Body of pancreas (tissue), 4 donors: ENCODE results near the gene ME3.

Source experiments
- POLR2A ChIP-seq, 3 donors: fragments of 450-650 bp; IDR thresholded peaks; one replicate each; pipeline ENCODE4 v1.6.1; 2016; ENCODE audit warnings: antibody characterized with exemption in 3 of 3, mild to moderate bottlenecking in 2 of 3
- TF ChIP-seq, protein P1 (sequence below), 7 experiments: fragments of 450-650 bp in 4 of 7; fragments of 200-600 bp in 3 of 7; sonication (generic) in 3 of 7; IDR thresholded peaks; one replicate each; pipeline ENCODE4 v1.5.1; 2016 to 2019; ENCODE audit warnings: antibody characterized with exemption in 7 of 7

DNA sequence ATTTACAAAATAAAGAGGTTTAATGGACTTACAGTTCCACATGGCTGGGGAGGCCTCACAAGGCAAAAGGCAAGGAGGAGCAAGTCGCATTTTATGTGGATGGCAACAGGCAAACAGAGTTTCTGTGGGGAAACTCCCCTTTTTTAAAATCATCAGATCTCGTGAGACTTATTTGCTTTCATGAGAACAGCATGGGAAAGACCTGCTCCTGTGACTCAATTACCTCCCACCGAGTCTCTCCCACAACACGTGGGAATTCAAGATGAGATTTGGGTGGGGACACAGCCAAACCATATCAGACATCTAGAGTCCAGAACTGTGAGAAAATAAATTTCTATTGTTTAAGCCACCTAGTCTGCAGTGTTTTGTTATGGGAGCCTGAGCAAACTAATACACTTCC, 80.8 kb downstream of the ME3 start:
- TF ChIP-seq, protein P1, sequence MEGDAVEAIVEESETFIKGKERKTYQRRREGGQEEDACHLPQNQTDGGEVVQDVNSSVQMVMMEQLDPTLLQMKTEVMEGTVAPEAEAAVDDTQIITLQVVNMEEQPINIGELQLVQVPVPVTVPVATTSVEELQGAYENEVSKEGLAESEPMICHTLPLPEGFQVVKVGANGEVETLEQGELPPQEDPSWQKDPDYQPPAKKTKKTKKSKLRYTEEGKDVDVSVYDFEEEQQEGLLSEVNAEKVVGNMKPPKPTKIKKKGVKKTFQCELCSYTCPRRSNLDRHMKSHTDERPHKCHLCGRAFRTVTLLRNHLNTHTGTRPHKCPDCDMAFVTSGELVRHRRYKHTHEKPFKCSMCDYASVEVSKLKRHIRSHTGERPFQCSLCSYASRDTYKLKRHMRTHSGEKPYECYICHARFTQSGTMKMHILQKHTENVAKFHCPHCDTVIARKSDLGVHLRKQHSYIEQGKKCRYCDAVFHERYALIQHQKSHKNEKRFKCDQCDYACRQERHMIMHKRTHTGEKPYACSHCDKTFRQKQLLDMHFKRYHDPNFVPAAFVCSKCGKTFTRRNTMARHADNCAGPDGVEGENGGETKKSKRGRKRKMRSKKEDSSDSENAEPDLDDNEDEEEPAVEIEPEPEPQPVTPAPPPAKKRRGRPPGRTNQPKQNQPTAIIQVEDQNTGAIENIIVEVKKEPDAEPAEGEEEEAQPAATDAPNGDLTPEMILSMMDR (IDR thresholded peaks at IDR 0.05) = no peak
- TF ChIP-seq POLR2A (IDR thresholded peaks at IDR 0.05) = no peak
